ENCODE results near the gene MBD2.
A peak's percentile ranks its signal among the peaks of the same experiment; 100 is the strongest.
"Not testable (repeated sequence)": the region's sequence is repeated elsewhere in the genome, so short reads cannot be mapped to it uniquely, and the experiment has no call there.

Gene MBD2

GRCh38 chr18:54261894-54262293 is 37.4 kb upstream of the MBD2 start:
- H3K4me3 ChIP-seq (ENCODE audit: low read depth, low read length) = peak overlapping the region; percentile 30; the same call in 1 of the 2 replicates
- TF ChIP-seq, protein P1, sequence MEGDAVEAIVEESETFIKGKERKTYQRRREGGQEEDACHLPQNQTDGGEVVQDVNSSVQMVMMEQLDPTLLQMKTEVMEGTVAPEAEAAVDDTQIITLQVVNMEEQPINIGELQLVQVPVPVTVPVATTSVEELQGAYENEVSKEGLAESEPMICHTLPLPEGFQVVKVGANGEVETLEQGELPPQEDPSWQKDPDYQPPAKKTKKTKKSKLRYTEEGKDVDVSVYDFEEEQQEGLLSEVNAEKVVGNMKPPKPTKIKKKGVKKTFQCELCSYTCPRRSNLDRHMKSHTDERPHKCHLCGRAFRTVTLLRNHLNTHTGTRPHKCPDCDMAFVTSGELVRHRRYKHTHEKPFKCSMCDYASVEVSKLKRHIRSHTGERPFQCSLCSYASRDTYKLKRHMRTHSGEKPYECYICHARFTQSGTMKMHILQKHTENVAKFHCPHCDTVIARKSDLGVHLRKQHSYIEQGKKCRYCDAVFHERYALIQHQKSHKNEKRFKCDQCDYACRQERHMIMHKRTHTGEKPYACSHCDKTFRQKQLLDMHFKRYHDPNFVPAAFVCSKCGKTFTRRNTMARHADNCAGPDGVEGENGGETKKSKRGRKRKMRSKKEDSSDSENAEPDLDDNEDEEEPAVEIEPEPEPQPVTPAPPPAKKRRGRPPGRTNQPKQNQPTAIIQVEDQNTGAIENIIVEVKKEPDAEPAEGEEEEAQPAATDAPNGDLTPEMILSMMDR (IDR thresholded peaks at IDR 0.05; ENCODE audit: low read depth, low read length, missing control alignments) = no peak
- DNase-seq (ENCODE audit: low read depth) = peak; percentile 95

DNA sequence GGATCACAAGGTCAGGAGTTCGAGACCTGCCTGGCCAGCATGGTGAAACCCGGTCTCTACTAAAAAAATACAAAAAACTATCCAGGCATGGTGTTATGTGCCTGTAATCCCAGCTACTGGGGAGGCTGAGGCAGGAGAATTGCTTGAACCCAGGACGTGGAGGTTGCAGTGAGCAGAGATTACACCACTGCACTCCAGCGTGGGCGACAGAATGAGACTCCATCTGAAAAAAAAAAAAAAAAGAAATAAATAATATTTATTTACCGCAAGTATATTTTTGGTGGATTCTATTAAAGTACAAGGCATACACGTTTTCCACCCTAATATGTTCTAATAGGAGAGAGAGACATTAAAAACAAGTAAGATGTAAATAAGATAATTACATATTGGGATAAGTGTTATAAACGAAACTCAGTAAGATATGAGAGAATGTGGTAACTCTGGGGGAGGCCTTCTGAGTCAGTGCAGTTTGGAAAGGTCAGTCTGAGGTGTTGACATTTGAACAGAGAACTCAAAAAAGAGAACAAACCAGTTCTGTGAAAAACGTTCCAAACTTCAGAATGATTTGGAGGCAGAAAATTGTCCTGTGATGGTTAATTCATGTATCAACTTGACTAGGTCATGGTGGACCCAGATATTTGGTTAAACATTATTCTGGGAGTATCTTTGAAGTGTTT is 36.1 kb upstream of the MBD2 start:
- peak; percentile 59 for DNase-seq (ENCODE audit: low read depth)
- TF ChIP-seq, protein P1 (IDR thresholded peaks at IDR 0.05; ENCODE audit: low read depth, low read length, missing control alignments) = no peak
- H3K4me3 ChIP-seq (ENCODE audit: low read depth, low read length) = no peak overlapping the region

- not testable (repeated sequence) for H3K4me3 ChIP-seq (ENCODE audit: low read depth, low read length); DNase-seq (ENCODE audit: low read depth)
These were observed 33.3 kb upstream of the MBD2 start for GRCh38 chr18:54257818-54258217.

GRCh38 chr18:54257015-54257414 is 32.5 kb upstream of the MBD2 start:
- no peak overlapping the region for H3K4me3 ChIP-seq (ENCODE audit: low read depth, low read length)
- TF ChIP-seq, protein P1 (IDR thresholded peaks at IDR 0.05; ENCODE audit: low read depth, low read length, missing control alignments) = no peak
- no peak for DNase-seq (ENCODE audit: low read depth)

- H3K4me3 ChIP-seq (ENCODE audit: low read depth, low read length) = no peak overlapping the region
- no peak for DNase-seq (ENCODE audit: low read depth)
- TF ChIP-seq, protein P1 (IDR thresholded peaks at IDR 0.05; ENCODE audit: low read depth, low read length, missing control alignments) = no peak
These were observed 30.7 kb upstream of the MBD2 start for GRCh38 chr18:54255141-54255540.

DNA sequence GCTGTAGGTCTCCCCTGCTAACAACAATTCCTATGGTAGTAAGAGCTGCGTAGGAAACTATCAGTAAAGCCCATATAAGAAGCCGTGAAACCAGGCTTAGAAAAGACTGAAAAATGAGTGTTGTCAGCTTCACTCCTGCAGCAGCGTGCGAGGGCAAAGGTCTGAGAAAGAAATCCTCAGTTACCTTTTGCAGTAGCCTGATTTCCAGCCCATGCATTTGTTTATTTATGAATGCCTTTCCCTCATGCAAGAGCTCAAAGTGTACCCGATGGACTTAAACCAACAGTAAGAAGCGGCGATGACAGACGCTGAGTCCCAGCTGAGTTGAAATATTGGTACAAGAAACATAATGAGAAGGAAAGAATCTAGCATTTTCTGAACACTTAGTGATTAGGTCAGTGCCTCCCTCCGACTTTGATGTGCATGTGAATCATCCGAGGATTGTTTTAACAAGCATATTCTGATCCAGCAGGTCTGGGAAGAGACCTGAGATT is 29.8 kb upstream of the MBD2 start:
- TF ChIP-seq, protein P1 (IDR thresholded peaks at IDR 0.05; ENCODE audit: low read depth, low read length, missing control alignments) = no peak
- DNase-seq (ENCODE audit: low read depth) = no peak
- H3K4me3 ChIP-seq (ENCODE audit: low read depth, low read length) = no peak overlapping the region

GRCh38 chr18:54251606-54252390 is 27.3 kb upstream of the MBD2 start:
- DNase-seq (ENCODE audit: low read depth) = no peak
- TF ChIP-seq, protein P1 (IDR thresholded peaks at IDR 0.05; ENCODE audit: low read depth, low read length, missing control alignments) = no peak
- no peak overlapping the region for H3K4me3 ChIP-seq (ENCODE audit: low read depth, low read length)

All from GM12864 (cell line).